HepG2 (cell line): ENCODE data around the gene PRKG1. TPM values are rescaled to one million over a fixed set of nuclear protein-coding genes. Genes with fewer than 3 reads are reported as not detected.

Experiments
- ATAC-seq: fragments of 200-7000 bp; cut with Tn5 transposase; 3 replicates; pipeline ENCODE4 v1.9.1; 2020; ENCODE audit warnings: mild to moderate bottlenecking, moderate library complexity
- BruUV-seq: library from RNA; stranded (reverse); fragments of 400-500 nt; replicated peaks from 2 replicates; lab custom pipeline; 2021; lab: Mats Ljungman, UMichigan
- CTCF ChIA-PET: fragments of 300-600 bp; formaldehyde crosslinking; extraction: SDS; loops from one replicate; lab custom pipeline; 2021; ENCODE audit warnings: low total read pairs, inconsistent platforms, low intra/inter-chr PET ratio; lab: Yijun Ruan, JAX
- POLR2A ChIA-PET: fragments of 350-600 bp; sonication (Branson Sonifier 250); formaldehyde crosslinking; loops from one replicate; lab custom pipeline; 2020; ENCODE audit warnings: antibody characterized with exemption, inconsistent platforms; lab: Yijun Ruan, JAX
- DNase-seq: peaks from one replicate; pipeline ENCODE4 v3.0.0-alpha.2; 2015; ENCODE audit warnings: low spot score
- FAIRE-seq: peaks from 3 replicates; lab custom pipeline; 2011; peaks lifted over from hg19 to GRCh38; lab: Jason Lieb, UNC
- H2AFZ ChIP-seq: one replicate; pipeline ENCODE4 v1.6.1; 2011; ENCODE audit warnings: low read length, inconsistent platforms
- H3K27ac ChIP-seq: fragments of 300-600 bp; 3 replicates; pipeline ENCODE4 v1.8.0; 2011; ENCODE audit warnings: mixed run types, mild to moderate bottlenecking, mixed read lengths, low read length, inconsistent platforms; ENCODE audit not compliant: insufficient read depth; ENCODE audit errors: extremely low read length
- H3K27me3 ChIP-seq, 2 experiments: fragments of 200-600 bp in 1 of 2; 2 replicates in 1 of 2; 3 replicates in 1 of 2; pipeline versions ENCODE4 v1.6.0 to v1.8.0; 2011; ENCODE audit warnings: low read length in 2 of 2, mild to moderate bottlenecking in 2 of 2, moderate library complexity in 2 of 2, inconsistent platforms in 1 of 2; ENCODE audit not compliant: insufficient read depth in 2 of 2, control insufficient read depth in 1 of 2
- H3K36me3 ChIP-seq, 2 experiments: fragments of 200-600 bp in 1 of 2; replicated peaks in 1 of 2; 2 replicates in 1 of 2; 3 replicates in 1 of 2; pipeline versions ENCODE4 v1.5.1 to v1.8.0; 2011; ENCODE audit warnings: low read length in 2 of 2, inconsistent platforms in 1 of 2; ENCODE audit not compliant: insufficient read depth in 2 of 2, control insufficient read depth in 1 of 2
- H3K4me1 ChIP-seq: 2 replicates; pipeline ENCODE4 v1.5.1; 2012; ENCODE audit warnings: low read length, inconsistent platforms; ENCODE audit not compliant: insufficient read depth
- H3K4me2 ChIP-seq: 2 replicates; pipeline ENCODE4 v1.6.0; 2011; ENCODE audit warnings: low read depth, low read length, inconsistent platforms
- H3K4me3 ChIP-seq, 3 experiments: fragments of 200-600 bp in 1 of 3; sonication (generic), shearing (Covaris generic) in 1 of 3; replicated peaks in 1 of 3; 2 replicates each; pipeline ENCODE4 v1.5.1; 2011 to 2016; ENCODE audit warnings: low read length in 3 of 3, inconsistent platforms in 2 of 3, low read depth in 2 of 3, mild to moderate bottlenecking in 2 of 3, control low read depth in 1 of 3, mixed read lengths in 1 of 3; ENCODE audit not compliant: insufficient read depth in 1 of 3
- H3K79me2 ChIP-seq: one replicate; pipeline ENCODE4 v1.6.1; 2011; ENCODE audit warnings: low read length, inconsistent platforms; ENCODE audit not compliant: insufficient read depth
- H3K9ac ChIP-seq: 2 replicates; pipeline ENCODE4 v1.6.0; 2011; ENCODE audit warnings: mild to moderate bottlenecking, low read depth, low read length, inconsistent platforms; ENCODE audit not compliant: insufficient read depth
- H3K9me3 ChIP-seq: 2 replicates; pipeline ENCODE4 v1.5.1; 2012; ENCODE audit warnings: mild to moderate bottlenecking, low read length
- H4K20me1 ChIP-seq: 2 replicates; pipeline ENCODE4 v1.6.0; 2011; ENCODE audit warnings: inconsistent platforms, mild to moderate bottlenecking, low read length, moderate library complexity; ENCODE audit not compliant: insufficient read depth
- ARID2 ChIP-seq: sonication (generic); formaldehyde crosslinking; IDR thresholded peaks from 2 replicates; pipeline ENCODE4 v1.8.1; 2022; ENCODE audit warnings: mild to moderate bottlenecking, missing genetic modification reagents, borderline replicate concordance
- HDAC6 ChIP-seq: fragments of 200-600 bp; sonication (generic); IDR thresholded peaks from 2 replicates; pipeline ENCODE4 v1.7.0; 2017; ENCODE audit warnings: mild to moderate bottlenecking, antibody characterized with exemption, low read length, low read depth
- HIVEP1 ChIP-seq: sonication (generic); formaldehyde crosslinking; IDR thresholded peaks from 2 replicates; pipeline ENCODE4 v1.4.0; 2020; ENCODE audit warnings: mild to moderate bottlenecking, missing genetic modification reagents
- MAZ ChIP-seq, 2 experiments: sonication (generic) in 1 of 2; formaldehyde crosslinking in 1 of 2; IDR thresholded peaks; 2 replicates each; pipeline versions ENCODE4 v1.5.0 to v1.6.1; 2012 to 2020; ENCODE audit warnings: low read depth in 2 of 2, mild to moderate bottlenecking in 2 of 2, borderline replicate concordance in 1 of 2, improper control_type of control experiment in 1 of 2, low read length in 1 of 2, missing genetic modification reagents in 1 of 2, moderate library complexity in 1 of 2
- NFKB2 ChIP-seq: sonication (generic); formaldehyde crosslinking; IDR thresholded peaks from 2 replicates; pipeline ENCODE4 v1.4.0; 2020; ENCODE audit warnings: missing genetic modification reagents, borderline replicate concordance
- TCF7 ChIP-seq: sonication (generic); IDR thresholded peaks from 2 replicates; pipeline ENCODE4 v1.6.1; 2016; ENCODE audit warnings: antibody characterized with exemption, low read depth
- TEAD3 ChIP-seq: optimal IDR thresholded peaks from 2 replicates; pipeline ENCODE3; 2016; ENCODE audit warnings: borderline replicate concordance
- TP53 ChIP-seq: sonication (generic); formaldehyde crosslinking; conservative IDR thresholded peaks from 2 replicates; pipeline ENCODE4 v1.4.0; 2020; ENCODE audit warnings: missing genetic modification reagents
- TSC22D2 ChIP-seq: sonication (generic); formaldehyde crosslinking; IDR thresholded peaks from 2 replicates; pipeline ENCODE4 v1.5.1; 2020; ENCODE audit warnings: missing genetic modification reagents, mild to moderate bottlenecking, borderline replicate concordance
- ZNF260 ChIP-seq: sonication (generic); formaldehyde crosslinking; IDR thresholded peaks from 2 replicates; pipeline ENCODE4 v1.4.0; 2020; ENCODE audit warnings: missing genetic modification reagents, low read depth, mild to moderate bottlenecking, borderline replicate concordance
- ZNF510 ChIP-seq: sonication (generic); formaldehyde crosslinking; IDR thresholded peaks from 2 replicates; pipeline ENCODE4 v1.4.0; 2020; ENCODE audit warnings: low read depth, mild to moderate bottlenecking, missing genetic modification reagents
- ZNF660 ChIP-seq: sonication (generic); formaldehyde crosslinking; IDR thresholded peaks from 2 replicates; pipeline ENCODE4 v1.5.1; 2020; ENCODE audit warnings: mild to moderate bottlenecking, low read depth, missing genetic modification reagents, borderline replicate concordance
- ZNF672 ChIP-seq: sonication (generic); formaldehyde crosslinking; IDR thresholded peaks from 2 replicates; pipeline ENCODE4 v1.8.1; 2022; ENCODE audit warnings: missing genetic modification reagents
- ZNF720 ChIP-seq: sonication (generic); formaldehyde crosslinking; IDR thresholded peaks from 2 replicates; pipeline ENCODE4 v1.4.0; 2020; ENCODE audit warnings: missing genetic modification reagents
- WGBS: methylation state at CpG from one replicate; pipeline ENCODE4 v1.1.6; 2017; ENCODE audit warnings: low lambda C conversion rate; 5-methylcytosine and 5-hydroxymethylcytosine counted together
- in situ Hi-C: cut with HindIII; loops from 2 replicates; pipeline ENCODE4 v1.10.0; 2017; ENCODE audit warnings: low pct_unique_long_range_greater_than_20kb; ENCODE audit not compliant: extremely low pct_ligation_motif_present
- intact Hi-C: fragments of 100-400 bp; cut with micrococcal nuclease; formaldehyde crosslinking; loops from one replicate; pipeline ENCODE4 v1.10.0; 2022; ENCODE audit not compliant: unreplicated experiment
- polyA plus RNA-seq, 8 experiments: library from polyadenylated mRNA; depleted of rRNA in 3 of 8; stranded (reverse) in 7 of 8; unstranded in 1 of 8; fragments of >200 nt; fragmentation: Illumina TruSeq in 4 of 8; extraction: Trizol in 4 of 8; gene quantifications; 2 replicates each; pipeline versions ENCODE4 v1.2.1 to v1.2.3, GENCODE V29; 2011 to 2016; ENCODE audit warnings: low read depth in 4 of 8, missing spikeins in 1 of 8, mixed read lengths in 1 of 8; ENCODE audit not compliant: insufficient read depth in 1 of 8
- total RNA-seq, 5 experiments: library from RNA; depleted of rRNA; stranded (reverse); fragments of >200 nt; fragmentation: Illumina TruSeq; extraction: Trizol; gene quantifications; 2 replicates each; pipeline ENCODE4 v1.2.3, GENCODE V29; 2016; ENCODE audit warnings: low read depth in 1 of 5
- TF ChIP-seq, protein P1 (sequence below): IDR thresholded peaks from 2 replicates; pipeline ENCODE4 v1.6.1; 2016
- TF ChIP-seq, protein P2 (sequence below): sonication (generic); formaldehyde crosslinking; IDR thresholded peaks from 2 replicates; pipeline ENCODE4 v1.8.0; 2022; ENCODE audit warnings: mild to moderate bottlenecking, missing genetic modification reagents, moderate library complexity
- TF ChIP-seq, protein P3 (sequence below): sonication (generic); formaldehyde crosslinking; IDR thresholded peaks from 2 replicates; pipeline ENCODE4 v1.5.1; 2020; ENCODE audit warnings: mild to moderate bottlenecking, missing genetic modification reagents, borderline replicate concordance
- TF ChIP-seq, protein P4 (sequence below): sonication (generic); formaldehyde crosslinking; IDR thresholded peaks from 2 replicates; pipeline ENCODE4 v1.5.1; 2020; ENCODE audit warnings: missing genetic modification reagents, mild to moderate bottlenecking, borderline replicate concordance
- TF ChIP-seq, protein P5 (sequence below): IDR thresholded peaks from 2 replicates; pipeline ENCODE4 v1.6.1; 2018; ENCODE audit warnings: missing genetic modification reagents

The PRKG1 gene
- total and polyA plus RNA-seq, 2 of the 13 experiments (the other 11 are each of a cell fraction or from before 2014, with no cell fraction given) = 0.01 TPM; not detected in 1

DNA sequence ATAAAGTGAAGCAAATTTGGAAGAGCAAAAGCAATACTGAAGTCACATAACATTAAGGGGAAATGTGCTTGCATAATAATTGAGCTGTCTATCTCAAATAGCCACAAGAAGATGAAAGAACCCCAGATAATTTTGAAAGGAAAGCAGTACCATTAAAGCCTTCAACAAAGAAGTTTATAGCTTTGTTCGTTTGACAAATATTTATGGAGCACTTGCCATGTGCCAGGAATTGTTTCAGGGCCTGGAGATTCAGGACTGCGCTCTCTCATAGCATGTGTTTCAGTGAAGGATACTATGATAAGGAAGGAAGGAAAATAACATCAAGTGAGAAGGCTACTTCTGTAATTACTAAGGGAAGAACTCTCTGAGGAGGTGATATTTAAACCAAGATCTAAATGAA is 837.4 kb downstream of the PRKG1 start (continued):
- TF ChIP-seq, protein P1, sequence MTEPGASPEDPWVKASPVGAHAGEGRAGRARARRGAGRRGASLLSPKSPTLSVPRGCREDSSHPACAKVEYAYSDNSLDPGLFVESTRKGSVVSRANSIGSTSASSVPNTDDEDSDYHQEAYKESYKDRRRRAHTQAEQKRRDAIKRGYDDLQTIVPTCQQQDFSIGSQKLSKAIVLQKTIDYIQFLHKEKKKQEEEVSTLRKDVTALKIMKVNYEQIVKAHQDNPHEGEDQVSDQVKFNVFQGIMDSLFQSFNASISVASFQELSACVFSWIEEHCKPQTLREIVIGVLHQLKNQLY (CRISPR knock-in tag) = no peak
- TF ChIP-seq HIVEP1 (CRISPR knock-in tag) (no peak), HDAC6 (no peak), MAZ (IDR thresholded peaks at IDR 0.05; ENCODE audit: borderline replicate concordance, low read depth, low read length) (no peak), MAZ (CRISPR knock-in tag; IDR thresholded peaks at IDR 0.05; ENCODE audit: low read depth) (no peak), TEAD3 (no peak)
- TF ChIP-seq, protein P2, sequence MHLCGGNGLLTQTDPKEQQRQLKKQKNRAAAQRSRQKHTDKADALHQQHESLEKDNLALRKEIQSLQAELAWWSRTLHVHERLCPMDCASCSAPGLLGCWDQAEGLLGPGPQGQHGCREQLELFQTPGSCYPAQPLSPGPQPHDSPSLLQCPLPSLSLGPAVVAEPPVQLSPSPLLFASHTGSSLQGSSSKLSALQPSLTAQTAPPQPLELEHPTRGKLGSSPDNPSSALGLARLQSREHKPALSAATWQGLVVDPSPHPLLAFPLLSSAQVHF (CRISPR knock-in tag) = no peak

DNA sequence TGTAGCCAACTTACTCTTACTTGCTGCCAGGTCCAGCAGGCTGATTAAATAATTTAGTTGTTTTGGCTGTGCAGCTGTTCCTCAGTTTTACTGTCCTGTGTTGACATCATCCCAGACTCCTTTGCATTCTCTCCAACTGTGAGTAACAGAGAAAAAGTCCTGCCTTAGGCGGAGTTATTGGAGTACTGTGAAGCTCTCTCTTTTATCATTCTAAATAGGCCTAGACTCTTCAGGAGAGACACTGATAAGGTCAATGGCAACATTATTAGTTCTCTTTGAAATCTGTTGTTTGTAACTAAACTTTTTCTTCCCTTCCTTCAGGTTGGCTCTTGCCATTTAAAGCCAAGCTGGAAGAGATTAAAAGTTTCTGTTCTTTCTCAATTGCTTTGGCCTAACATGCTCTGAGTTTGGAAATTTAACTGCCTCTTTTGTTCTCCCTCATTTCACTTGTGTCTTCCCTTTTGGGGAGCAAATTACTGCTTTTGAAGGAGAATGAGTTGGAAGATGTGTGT is 840.8 kb downstream of the PRKG1 start:
- Histone ChIP-seq H3K36me3 (no peaks in the 10 kb centered on the region), H3K27ac (no peak overlapping the region), H3K4me3 (no peak overlapping the region), H3K79me2 (no peaks in the 10 kb centered on the region), H3K4me2 (no peak overlapping the region), H2AFZ (no peak overlapping the region), H3K4me1 (no peaks in the 10 kb centered on the region), H3K9ac (no peak overlapping the region), H4K20me1 (no peaks in the 10 kb centered on the region), H3K27me3 (no peaks in the 10 kb centered on the region), H3K9me3 (no peaks in the 10 kb centered on the region)
- intact Hi-C loops = no loop called here
- FAIRE-seq (no peak), DNase-seq (no peak), ATAC-seq (no peak)
- 20% methylated on average over 1 of the region's 1 CpG for WGBS
- ChIA-PET CTCF (no interaction called here), POLR2A (no interaction called here)
- no TSS peak for BruUV-seq
- in situ Hi-C loops = no loop called here
- TF ChIP-seq TP53 (no peak), NFKB2 (CRISPR knock-in tag) (no peak), ARID2 (CRISPR knock-in tag) (no peak), ZNF660 (no peak), ZNF510 (CRISPR knock-in tag) (no peak), TCF7 (no peak), TSC22D2 (CRISPR knock-in tag) (no peak), ZNF260 (CRISPR knock-in tag) (no peak), ZNF672 (no peak), ZNF720 (CRISPR knock-in tag) (no peak)
- TF ChIP-seq, protein P3, sequence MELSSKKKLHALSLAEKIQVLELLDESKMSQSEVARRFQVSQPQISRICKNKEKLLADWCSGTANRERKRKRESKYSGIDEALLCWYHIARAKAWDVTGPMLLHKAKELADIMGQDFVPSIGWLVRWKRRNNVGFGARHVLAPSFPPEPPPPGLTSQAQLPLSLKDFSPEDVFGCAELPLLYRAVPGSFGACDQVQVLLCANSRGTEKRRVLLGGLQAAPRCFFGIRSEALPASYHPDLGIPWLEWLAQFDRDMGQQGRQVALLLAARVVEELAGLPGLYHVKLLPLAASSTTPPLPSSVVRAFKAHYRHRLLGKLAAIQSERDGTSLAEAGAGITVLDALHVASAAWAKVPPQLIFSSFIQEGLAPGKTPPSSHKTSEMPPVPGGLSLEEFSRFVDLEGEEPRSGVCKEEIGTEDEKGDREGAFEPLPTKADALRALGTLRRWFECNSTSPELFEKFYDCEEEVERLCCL (CRISPR knock-in tag) = no peak
- TF ChIP-seq, protein P4, sequence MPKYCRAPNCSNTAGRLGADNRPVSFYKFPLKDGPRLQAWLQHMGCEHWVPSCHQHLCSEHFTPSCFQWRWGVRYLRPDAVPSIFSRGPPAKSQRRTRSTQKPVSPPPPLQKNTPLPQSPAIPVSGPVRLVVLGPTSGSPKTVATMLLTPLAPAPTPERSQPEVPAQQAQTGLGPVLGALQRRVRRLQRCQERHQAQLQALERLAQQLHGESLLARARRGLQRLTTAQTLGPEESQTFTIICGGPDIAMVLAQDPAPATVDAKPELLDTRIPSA (CRISPR knock-in tag) = no peak
- TF ChIP-seq, protein P5, sequence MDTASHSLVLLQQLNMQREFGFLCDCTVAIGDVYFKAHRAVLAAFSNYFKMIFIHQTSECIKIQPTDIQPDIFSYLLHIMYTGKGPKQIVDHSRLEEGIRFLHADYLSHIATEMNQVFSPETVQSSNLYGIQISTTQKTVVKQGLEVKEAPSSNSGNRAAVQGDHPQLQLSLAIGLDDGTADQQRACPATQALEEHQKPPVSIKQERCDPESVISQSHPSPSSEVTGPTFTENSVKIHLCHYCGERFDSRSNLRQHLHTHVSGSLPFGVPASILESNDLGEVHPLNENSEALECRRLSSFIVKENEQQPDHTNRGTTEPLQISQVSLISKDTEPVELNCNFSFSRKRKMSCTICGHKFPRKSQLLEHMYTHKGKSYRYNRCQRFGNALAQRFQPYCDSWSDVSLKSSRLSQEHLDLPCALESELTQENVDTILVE (CRISPR knock-in tag) = no peak
